Keratinocyte (primary cell): ENCODE data around the gene SLC34A3. TPM values are rescaled to one million over a fixed set of nuclear protein-coding genes. Genes with fewer than 3 reads are reported as not detected.

Experiments
- DNase-seq: peaks from one replicate; pipeline ENCODE4 v3.0.0-alpha.2; 2011; ENCODE audit warnings: low read depth, missing footprints, low spot score
- FAIRE-seq: peaks from 2 replicates; lab custom pipeline; 2011; peaks lifted over from hg19 to GRCh38; lab: Jason Lieb, UNC
- H2AFZ ChIP-seq: 2 replicates; pipeline ENCODE4 v1.6.0; 2012; ENCODE audit warnings: low read length, control low read depth, inconsistent platforms; ENCODE audit not compliant: control insufficient read depth
- H3K27ac ChIP-seq: 2 replicates; pipeline ENCODE4 v1.5.1; 2011; ENCODE audit warnings: low read length; ENCODE audit not compliant: control insufficient read depth, insufficient read depth
- H3K27me3 ChIP-seq: 3 replicates; pipeline ENCODE4 v1.6.0; 2011; ENCODE audit warnings: low read length; ENCODE audit not compliant: control insufficient read depth, insufficient read depth; ENCODE audit errors: extremely low read depth
- H3K36me3 ChIP-seq, 2 experiments: 2 replicates in 1 of 2; 3 replicates in 1 of 2; pipeline ENCODE4 v1.5.1; 2011; ENCODE audit warnings: low read length in 2 of 2, mild to moderate bottlenecking in 1 of 2; ENCODE audit not compliant: control insufficient read depth in 2 of 2, insufficient read depth in 2 of 2; ENCODE audit errors: extremely low read depth in 1 of 2
- H3K4me1 ChIP-seq: 3 replicates; pipeline ENCODE4 v1.5.1; 2011; ENCODE audit warnings: low read length; ENCODE audit not compliant: control insufficient read depth, insufficient read depth; ENCODE audit errors: extremely low read depth
- H3K4me2 ChIP-seq: 3 replicates; pipeline ENCODE4 v1.6.0; 2011; ENCODE audit warnings: low read depth, low read length; ENCODE audit not compliant: control insufficient read depth, insufficient read depth; ENCODE audit errors: extremely low read depth
- H3K4me3 ChIP-seq, 3 experiments: fragments of 200-600 bp in 1 of 3; sonication (generic) in 1 of 3; 2 replicates in 2 of 3; 3 replicates in 1 of 3; pipeline ENCODE4 v1.5.1; 2011 to 2016; ENCODE audit warnings: low read length in 3 of 3, mild to moderate bottlenecking in 3 of 3, control low read depth in 2 of 3, inconsistent platforms in 1 of 3, low read depth in 1 of 3, mixed read lengths in 1 of 3, mixed run types in 1 of 3, moderate library complexity in 1 of 3; ENCODE audit not compliant: control insufficient read depth in 2 of 3, insufficient read depth in 2 of 3; ENCODE audit errors: extremely low read depth in 1 of 3
- H3K79me2 ChIP-seq: 2 replicates; pipeline ENCODE4 v1.6.0; 2012; ENCODE audit warnings: low read length; ENCODE audit not compliant: control insufficient read depth, insufficient read depth
- H3K9ac ChIP-seq: 3 replicates; pipeline ENCODE4 v1.6.0; 2011; ENCODE audit warnings: low read length; ENCODE audit not compliant: control insufficient read depth, insufficient read depth; ENCODE audit errors: extremely low read depth
- H3K9me1 ChIP-seq: 3 replicates; pipeline ENCODE4 v1.6.0; 2011; ENCODE audit warnings: low read length; ENCODE audit not compliant: control insufficient read depth, insufficient read depth; ENCODE audit errors: extremely low read depth
- H3K9me3 ChIP-seq: 2 replicates; pipeline ENCODE4 v1.5.1; 2012; ENCODE audit warnings: low read depth, low read length; ENCODE audit not compliant: control insufficient read depth
- H4K20me1 ChIP-seq: 3 replicates; pipeline ENCODE4 v1.6.0; 2011; ENCODE audit warnings: low read length; ENCODE audit not compliant: control insufficient read depth, insufficient read depth; ENCODE audit errors: extremely low read depth
- EZH2 ChIP-seq: IDR thresholded peaks from one replicate; pipeline ENCODE4 v1.6.1; 2012; ENCODE audit warnings: inconsistent platforms, mild to moderate bottlenecking, low read length, moderate library complexity
- dilution Hi-C: fragments of 300-500 bp; cut with MboI; formaldehyde crosslinking; loops from one replicate; pipeline ENCODE4 v1.7.0; 2020; ENCODE audit warnings: low sequenced_read_pairs; ENCODE audit not compliant: extremely low pct_ligation_motif_present
- polyA plus RNA-seq, 5 experiments: library from polyadenylated mRNA; depleted of rRNA in 3 of 5; stranded (reverse) in 3 of 5; stranded (forward) in 1 of 5; unstranded in 1 of 5; fragments of >200 nt; gene quantifications; 1 replicate in 1 of 5; 2 replicates in 3 of 5; 3 replicates in 1 of 5; pipeline versions ENCODE4 v1.2.1 to v1.2.3, GENCODE V29; 2011 to 2012; ENCODE audit warnings: missing spikeins in 2 of 5, low read depth in 1 of 5, low replicate concordance in 1 of 5
- TF ChIP-seq, protein P1 (sequence below), 3 experiments: IDR thresholded peaks in 1 of 3; conservative IDR thresholded peaks in 1 of 3; optimal IDR thresholded peaks in 1 of 3; 2 replicates in 2 of 3; 3 replicates in 1 of 3; pipeline versions ENCODE3 to v1.5.1; 2011; ENCODE audit warnings: low read length in 3 of 3, mild to moderate bottlenecking in 3 of 3, moderate library complexity in 2 of 3, control low read depth in 1 of 3, inconsistent platforms in 1 of 3; ENCODE audit not compliant: insufficient read depth in 2 of 3; ENCODE audit errors: extremely low read depth in 1 of 3

The SLC34A3 gene
- polyA plus RNA-seq, 1 donor (not counting 4 experiments of a cell fraction or from before 2014, with no cell fraction given): not detected

DNA sequence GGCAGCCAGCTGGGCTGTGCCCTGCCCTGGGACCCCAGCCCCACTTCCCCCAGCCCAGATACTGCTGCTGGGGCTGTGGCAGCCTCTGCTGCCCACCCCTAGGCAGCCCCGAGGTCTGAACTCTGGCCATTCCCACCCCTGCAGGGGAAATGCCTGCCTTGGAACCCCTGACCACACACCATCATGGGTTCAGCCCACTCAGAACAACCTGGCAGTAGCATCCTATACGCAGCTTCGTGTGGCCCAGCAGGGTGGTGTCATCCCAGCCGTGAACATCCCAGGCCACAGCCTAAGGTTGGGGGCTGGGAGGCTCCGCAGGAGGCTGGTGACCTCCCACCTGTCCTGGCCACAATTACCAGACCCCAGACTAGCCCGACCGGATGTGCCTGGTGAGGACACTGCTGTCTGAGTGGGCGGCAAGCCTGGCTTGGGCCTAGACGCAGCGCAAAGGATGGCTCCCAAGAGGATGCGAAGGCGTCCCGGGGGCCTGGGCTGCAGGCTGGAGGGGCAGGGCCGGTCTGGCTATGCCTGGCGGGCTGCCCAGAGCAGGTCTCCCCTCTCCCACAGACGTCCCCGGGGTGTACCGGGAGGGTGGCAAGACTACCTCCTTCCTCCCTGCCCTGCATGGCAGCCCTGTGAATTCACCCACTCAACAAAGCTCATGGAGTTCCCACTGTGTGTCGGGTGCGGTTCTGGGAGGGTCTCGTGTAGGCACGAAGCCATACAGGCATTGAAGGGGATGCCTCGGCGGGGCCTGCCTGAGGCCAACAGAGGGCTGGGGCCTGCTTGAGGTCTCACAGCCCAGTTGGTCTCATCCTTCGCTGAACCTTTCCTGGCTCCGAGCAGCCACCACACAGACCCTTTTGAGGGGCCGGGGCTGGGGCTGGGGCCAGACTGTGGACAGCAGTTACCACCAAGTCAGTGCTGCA lies 1.5 kb upstream of the SLC34A3 start:
- Histone ChIP-seq H3K4me1 (peaks cover 29% of the 10 kb centered on the region), H3K9me3 (no peaks in the 10 kb centered on the region), H3K9ac (no peak overlapping the region), H4K20me1 (no peaks in the 10 kb centered on the region), H3K27me3 (peaks cover 9% of the 10 kb centered on the region), H3K79me2 (no peaks in the 10 kb centered on the region), H3K4me2 (no peak overlapping the region), H3K9me1 (no peaks in the 10 kb centered on the region), H3K27ac (no peak overlapping the region), H3K36me3 (no peaks in the 10 kb centered on the region), H3K4me3 (no peak overlapping the region), H2AFZ (no peak overlapping the region)
- TF ChIP-seq, protein P1, sequence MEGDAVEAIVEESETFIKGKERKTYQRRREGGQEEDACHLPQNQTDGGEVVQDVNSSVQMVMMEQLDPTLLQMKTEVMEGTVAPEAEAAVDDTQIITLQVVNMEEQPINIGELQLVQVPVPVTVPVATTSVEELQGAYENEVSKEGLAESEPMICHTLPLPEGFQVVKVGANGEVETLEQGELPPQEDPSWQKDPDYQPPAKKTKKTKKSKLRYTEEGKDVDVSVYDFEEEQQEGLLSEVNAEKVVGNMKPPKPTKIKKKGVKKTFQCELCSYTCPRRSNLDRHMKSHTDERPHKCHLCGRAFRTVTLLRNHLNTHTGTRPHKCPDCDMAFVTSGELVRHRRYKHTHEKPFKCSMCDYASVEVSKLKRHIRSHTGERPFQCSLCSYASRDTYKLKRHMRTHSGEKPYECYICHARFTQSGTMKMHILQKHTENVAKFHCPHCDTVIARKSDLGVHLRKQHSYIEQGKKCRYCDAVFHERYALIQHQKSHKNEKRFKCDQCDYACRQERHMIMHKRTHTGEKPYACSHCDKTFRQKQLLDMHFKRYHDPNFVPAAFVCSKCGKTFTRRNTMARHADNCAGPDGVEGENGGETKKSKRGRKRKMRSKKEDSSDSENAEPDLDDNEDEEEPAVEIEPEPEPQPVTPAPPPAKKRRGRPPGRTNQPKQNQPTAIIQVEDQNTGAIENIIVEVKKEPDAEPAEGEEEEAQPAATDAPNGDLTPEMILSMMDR (optimal IDR thresholded peaks at IDR 0.05 in 1 of 3, IDR thresholded peaks at IDR 0.05 in 1 of 3, conservative IDR thresholded peaks at IDR 0.05 in 1 of 3; ENCODE audit: extremely low read depth in 1 of 3, insufficient read depth in 2 of 3, low read length in 3 of 3): no peak
- no peak for TF ChIP-seq EZH2
- FAIRE-seq: no peak
- DNase-seq: no peak
- dilution Hi-C loops: no loop called here

DNA sequence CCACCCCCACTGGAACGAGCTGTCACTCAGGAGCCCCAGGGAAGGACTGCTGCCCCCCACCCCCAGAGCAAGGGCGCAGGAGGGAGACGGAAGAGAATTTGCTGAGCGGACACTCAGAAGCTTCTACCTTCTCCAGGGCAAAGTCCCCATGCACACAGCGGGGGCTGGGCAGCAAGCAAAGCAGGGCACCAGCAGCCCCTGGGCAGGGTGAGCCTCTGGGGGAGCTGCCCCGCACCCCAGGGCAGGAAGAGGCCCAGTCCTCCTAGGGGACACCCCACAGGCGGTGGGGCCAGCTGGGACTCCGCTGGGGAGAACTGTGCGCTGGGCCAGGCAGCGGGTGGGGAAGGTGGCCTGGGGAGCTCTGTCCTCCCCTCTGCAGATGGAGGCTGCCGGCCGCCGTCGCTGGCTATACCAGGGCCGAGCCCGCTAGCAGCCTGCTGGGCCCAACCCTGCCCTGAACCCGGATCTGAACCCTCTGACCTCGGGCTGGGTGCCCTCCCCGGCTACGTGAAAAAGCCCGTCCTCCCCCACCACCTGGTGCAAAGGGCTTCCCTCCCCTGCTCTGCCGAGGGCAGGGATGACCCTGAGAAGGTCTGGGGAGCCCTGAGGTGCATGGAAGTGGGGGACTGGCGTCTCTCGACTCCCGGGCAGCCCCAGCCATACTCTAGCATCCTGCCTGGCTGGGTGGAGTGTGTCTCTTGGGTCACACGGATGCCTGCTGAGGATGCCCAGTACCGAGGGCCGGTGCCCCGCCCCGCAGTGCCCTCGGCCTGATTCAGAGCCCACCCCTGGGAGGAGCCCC lies 597 bp upstream of the SLC34A3 start:
- H3K9me3 ChIP-seq: no peaks in the 10 kb centered on the region
- peaks cover 15% of the 10 kb centered on the region for H3K27me3 ChIP-seq
- no peak overlapping the region for H2AFZ ChIP-seq
- DNase-seq (no peak), FAIRE-seq (no peak)
- H4K20me1 ChIP-seq: no peaks in the 10 kb centered on the region
- H3K4me2 ChIP-seq: no peak overlapping the region
- TF ChIP-seq, protein P1 (optimal IDR thresholded peaks at IDR 0.05 in 1 of 3, IDR thresholded peaks at IDR 0.05 in 1 of 3, conservative IDR thresholded peaks at IDR 0.05 in 1 of 3; ENCODE audit: extremely low read depth in 1 of 3, insufficient read depth in 2 of 3, low read length in 3 of 3): no peak
- TF ChIP-seq EZH2: no peak
- dilution Hi-C loops: no loop called here
- no peak overlapping the region for H3K4me3 ChIP-seq
- peaks cover 23% of the 10 kb centered on the region for H3K4me1 ChIP-seq
- no peak overlapping the region for H3K27ac ChIP-seq
- H3K36me3 ChIP-seq: no peaks in the 10 kb centered on the region
- no peak overlapping the region for H3K9ac ChIP-seq
- H3K9me1 ChIP-seq: no peaks in the 10 kb centered on the region
- no peaks in the 10 kb centered on the region for H3K79me2 ChIP-seq
